HEK293T (cell line): ENCODE results near the gene ZNF577.

ENCODE experiments used
- ARNT ChIP-seq: fragments of 450-650 bp; IDR thresholded peaks from 2 replicates; pipeline ENCODE4 v1.6.1; 2017; ENCODE audit warnings: mild to moderate bottlenecking
- BHLHE40 ChIP-seq: fragments of 450-650 bp; IDR thresholded peaks from 2 replicates; pipeline ENCODE4 v1.6.1; 2016; ENCODE audit warnings: mild to moderate bottlenecking, moderate library complexity, borderline replicate concordance
- CTBP1 ChIP-seq: fragments of 450-650 bp; IDR thresholded peaks from 2 replicates; pipeline ENCODE4 v1.6.1; 2016; ENCODE audit warnings: borderline replicate concordance
- FOXA1 ChIP-seq: fragments of 450-650 bp; IDR thresholded peaks from 2 replicates; pipeline ENCODE4 v1.6.1; 2016; ENCODE audit warnings: mild to moderate bottlenecking
- FOXK2 ChIP-seq: fragments of 450-650 bp; IDR thresholded peaks from 2 replicates; pipeline ENCODE4 v1.6.1; 2016; ENCODE audit warnings: mild to moderate bottlenecking
- FOXM1 ChIP-seq: fragments of 450-650 bp; IDR thresholded peaks from 2 replicates; pipeline ENCODE4 v1.6.1; 2017; ENCODE audit warnings: mild to moderate bottlenecking, borderline replicate concordance
- HDGF ChIP-seq: fragments of 450-650 bp; IDR thresholded peaks from 2 replicates; pipeline ENCODE4 v1.6.1; 2017; ENCODE audit warnings: antibody characterized with exemption, borderline replicate concordance
- LEF1 ChIP-seq: fragments of 450-650 bp; IDR thresholded peaks from 2 replicates; pipeline ENCODE4 v1.6.1; 2017; ENCODE audit warnings: mild to moderate bottlenecking, borderline replicate concordance
- NFRKB ChIP-seq: fragments of 450-650 bp; IDR thresholded peaks from 2 replicates; pipeline ENCODE4 v1.6.1; 2016; ENCODE audit warnings: mild to moderate bottlenecking, moderate library complexity
- SUZ12 ChIP-seq: fragments of 450-650 bp; IDR thresholded peaks from 2 replicates; pipeline ENCODE4 v1.6.1; 2016; ENCODE audit warnings: mild to moderate bottlenecking
- TARDBP ChIP-seq: fragments of 450-650 bp; IDR thresholded peaks from 2 replicates; pipeline ENCODE4 v1.6.1; 2016
- ZNF384 ChIP-seq: fragments of 450-650 bp; IDR thresholded peaks from 2 replicates; pipeline ENCODE4 v1.6.1; 2016
- TF ChIP-seq, protein P1 (sequence below): fragments of 450-650 bp; IDR thresholded peaks from 2 replicates; pipeline ENCODE4 v1.6.1; 2016

DNA sequence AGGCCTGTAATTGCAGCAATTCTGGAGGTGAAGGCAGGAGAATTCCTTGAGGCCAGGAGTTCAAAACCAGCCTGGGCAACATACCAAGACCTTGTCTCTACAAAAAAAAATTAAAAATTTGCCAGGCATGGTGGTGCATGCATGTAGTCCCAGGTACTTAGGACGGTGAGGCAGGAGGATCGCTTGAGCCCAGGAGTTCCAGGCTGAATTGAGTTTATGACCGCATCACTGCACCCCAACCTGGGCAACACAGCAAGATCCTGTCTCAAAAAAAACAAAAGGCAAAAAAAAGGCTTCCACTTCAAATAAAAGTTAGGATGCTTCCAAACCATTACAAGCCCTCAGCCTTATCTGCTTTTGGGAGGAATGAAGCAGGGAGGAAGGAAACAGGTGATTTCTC is 5.2 kb downstream of the ZNF577 start:
- TF ChIP-seq HDGF, result no peak
- no peak for TF ChIP-seq SUZ12
- TF ChIP-seq CTBP1, result no peak
- TF ChIP-seq FOXA1, result no peak
- TF ChIP-seq, protein P1, sequence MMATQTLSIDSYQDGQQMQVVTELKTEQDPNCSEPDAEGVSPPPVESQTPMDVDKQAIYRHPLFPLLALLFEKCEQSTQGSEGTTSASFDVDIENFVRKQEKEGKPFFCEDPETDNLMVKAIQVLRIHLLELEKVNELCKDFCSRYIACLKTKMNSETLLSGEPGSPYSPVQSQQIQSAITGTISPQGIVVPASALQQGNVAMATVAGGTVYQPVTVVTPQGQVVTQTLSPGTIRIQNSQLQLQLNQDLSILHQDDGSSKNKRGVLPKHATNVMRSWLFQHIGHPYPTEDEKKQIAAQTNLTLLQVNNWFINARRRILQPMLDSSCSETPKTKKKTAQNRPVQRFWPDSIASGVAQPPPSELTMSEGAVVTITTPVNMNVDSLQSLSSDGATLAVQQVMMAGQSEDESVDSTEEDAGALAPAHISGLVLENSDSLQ, result no peak
- TF ChIP-seq TARDBP, result no peak
- TF ChIP-seq BHLHE40, result no peak
- TF ChIP-seq ARNT, result no peak
- no peak for TF ChIP-seq NFRKB
- no peak for TF ChIP-seq LEF1
- TF ChIP-seq ZNF384, result no peak
- no peak for TF ChIP-seq FOXK2
- TF ChIP-seq FOXM1, result no peak
